HL-60 (cell line): ENCODE measurements around the gene PTPRG.

Source experiments
- DNase-seq, 2 experiments: peaks; one replicate each; pipeline ENCODE4 v3.0.0-alpha.2; 2010 to 2020; ENCODE audit warnings: low read depth in 1 of 2, low spot score in 1 of 2
- H3K27ac ChIP-seq: fragments of 250-450 bp; sonication (Bioruptor Pico); replicated peaks from 2 replicates; pipeline ENCODE4 v1.5.1; 2020; ENCODE audit warnings: mild to moderate bottlenecking, moderate library complexity
- H3K27me3 ChIP-seq: fragments of 250-450 bp; sonication (Bioruptor Pico); 2 replicates; pipeline ENCODE4 v1.5.1; 2021; ENCODE audit warnings: mild to moderate bottlenecking, moderate library complexity; ENCODE audit not compliant: insufficient read depth, poor library complexity, severe bottlenecking
- H3K4me3 ChIP-seq: replicated peaks from 2 replicates; pipeline ENCODE4 v1.5.1; 2011; ENCODE audit warnings: mild to moderate bottlenecking, control low read depth, low read length; ENCODE audit not compliant: insufficient read depth
- CTCF ChIP-seq: IDR thresholded peaks from one replicate; pipeline ENCODE4 v1.5.1; 2011; ENCODE audit warnings: low read length, control low read depth, inconsistent platforms; ENCODE audit not compliant: insufficient read depth
- GABPA ChIP-seq: IDR thresholded peaks from 2 replicates; pipeline ENCODE4 v1.6.1; 2012; ENCODE audit warnings: low read depth
- POLR2AphosphoS5 ChIP-seq: IDR thresholded peaks from 2 replicates; pipeline ENCODE4 v1.6.1; 2012; ENCODE audit warnings: low read depth
- REST ChIP-seq: IDR thresholded peaks from 2 replicates; pipeline ENCODE4 v1.6.1; 2012; ENCODE audit warnings: low read depth; ENCODE audit not compliant: insufficient replicate concordance
- SPI1 ChIP-seq: IDR thresholded peaks from 2 replicates; pipeline ENCODE4 v1.6.1; 2012; ENCODE audit warnings: low read depth, mild to moderate bottlenecking, borderline replicate concordance

PTPRG gene

GRCh38 chr3:62039586-62039985, 478.2 kb downstream of the PTPRG start:
- Histone ChIP-seq H3K27me3 (no peaks in the 10 kb centered on the region), H3K4me3 (no peak overlapping the region), H3K27ac (no peak overlapping the region)
- TF ChIP-seq SPI1, result no peak
- no peak for TF ChIP-seq CTCF
- no peak for TF ChIP-seq POLR2AphosphoS5
- TF ChIP-seq REST, result no peak
- TF ChIP-seq GABPA, result no peak
- no peak for DNase-seq

GRCh38 chr3:62041681-62042080, 480.3 kb downstream of the PTPRG start:
- Histone ChIP-seq H3K4me3 (no peak overlapping the region), H3K27ac (no peak overlapping the region), H3K27me3 (no peaks in the 10 kb centered on the region)
- no peak for DNase-seq
- no peak for TF ChIP-seq GABPA
- TF ChIP-seq REST, result no peak

- Histone ChIP-seq H3K4me3 (no peak overlapping the region), H3K27ac (no peak overlapping the region), H3K27me3 (peaks cover 5% of the 10 kb centered on the region)
- TF ChIP-seq REST (no peak), SPI1 (no peak), GABPA (no peak), CTCF (no peak), POLR2AphosphoS5 (no peak)
- DNase-seq, result no peak
Measured at GRCh38 chr3:62044874-62045411, 483.6 kb downstream of the PTPRG start.

- TF ChIP-seq SPI1 (no peak), GABPA (no peak), CTCF (no peak), POLR2AphosphoS5 (no peak), REST (no peak)
- Histone ChIP-seq H3K27me3 (peaks cover 5% of the 10 kb centered on the region), H3K4me3 (no peak overlapping the region), H3K27ac (no peak overlapping the region)
- DNase-seq, result no peak
Measured at GRCh38 chr3:62046326-62046725, 485.0 kb downstream of the PTPRG start.
